Measurements from ENCODE around the gene ACVR1B. TPM values are rescaled to one million over a fixed set of nuclear protein-coding genes. Genes with fewer than 3 reads are reported as not detected.

Gene ACVR1B
- total RNA-seq, 2 donors from 2014 or later, result 39.6 to 43.3 TPM

DNA sequence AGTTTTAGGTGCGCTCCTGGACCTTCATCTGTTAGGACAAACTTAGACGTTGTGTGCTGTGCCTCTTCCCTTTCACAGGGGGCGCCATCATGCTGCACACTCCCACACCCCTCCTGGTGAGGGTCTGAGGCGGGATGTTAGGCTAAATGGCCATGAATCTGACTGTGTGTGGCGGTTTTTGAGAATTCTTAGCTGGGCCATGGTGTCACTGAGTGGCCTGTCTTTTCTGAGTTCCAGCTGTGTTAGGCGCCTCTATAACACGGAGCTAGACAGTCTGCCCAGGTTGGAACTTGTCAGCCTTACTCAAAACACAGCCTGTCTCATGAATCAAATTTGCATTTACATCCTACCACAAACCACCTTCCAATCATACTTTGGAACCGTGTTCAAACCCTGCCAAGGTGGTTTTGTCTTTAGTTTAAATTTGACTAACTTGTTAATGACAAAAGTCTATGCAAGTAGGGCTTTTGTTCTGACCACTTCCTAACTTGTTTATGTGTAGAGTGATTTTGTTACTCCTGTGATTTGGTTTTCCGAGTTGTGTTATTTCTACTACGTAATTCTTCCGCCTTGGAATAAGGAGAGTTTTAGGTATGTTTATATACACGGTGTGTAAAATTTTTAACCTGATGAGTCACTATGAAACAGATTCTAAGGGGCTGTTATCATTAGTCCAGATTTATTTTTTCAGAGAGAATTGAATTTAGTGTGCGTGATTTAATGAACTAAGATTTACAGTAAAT, 19.6 kb downstream of the ACVR1B start:
- peaks cover 12% of the 10 kb centered on the region for H3K4me1 ChIP-seq (replicated peaks)
- TF ChIP-seq POLR2A (IDR thresholded peaks at IDR 0.05), result no peak
- TF ChIP-seq, protein P1, sequence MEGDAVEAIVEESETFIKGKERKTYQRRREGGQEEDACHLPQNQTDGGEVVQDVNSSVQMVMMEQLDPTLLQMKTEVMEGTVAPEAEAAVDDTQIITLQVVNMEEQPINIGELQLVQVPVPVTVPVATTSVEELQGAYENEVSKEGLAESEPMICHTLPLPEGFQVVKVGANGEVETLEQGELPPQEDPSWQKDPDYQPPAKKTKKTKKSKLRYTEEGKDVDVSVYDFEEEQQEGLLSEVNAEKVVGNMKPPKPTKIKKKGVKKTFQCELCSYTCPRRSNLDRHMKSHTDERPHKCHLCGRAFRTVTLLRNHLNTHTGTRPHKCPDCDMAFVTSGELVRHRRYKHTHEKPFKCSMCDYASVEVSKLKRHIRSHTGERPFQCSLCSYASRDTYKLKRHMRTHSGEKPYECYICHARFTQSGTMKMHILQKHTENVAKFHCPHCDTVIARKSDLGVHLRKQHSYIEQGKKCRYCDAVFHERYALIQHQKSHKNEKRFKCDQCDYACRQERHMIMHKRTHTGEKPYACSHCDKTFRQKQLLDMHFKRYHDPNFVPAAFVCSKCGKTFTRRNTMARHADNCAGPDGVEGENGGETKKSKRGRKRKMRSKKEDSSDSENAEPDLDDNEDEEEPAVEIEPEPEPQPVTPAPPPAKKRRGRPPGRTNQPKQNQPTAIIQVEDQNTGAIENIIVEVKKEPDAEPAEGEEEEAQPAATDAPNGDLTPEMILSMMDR (IDR thresholded peaks at IDR 0.05), result peak in 1 of 4 experiments; percentile 44
- H3K27ac ChIP-seq, result no peak overlapping the region
- no peaks in the 10 kb centered on the region for H3K27me3 ChIP-seq (replicated peaks; ENCODE audit: insufficient read depth)
- intact Hi-C loops (cut with DNase I), result no loop called here
- H3K4me3 ChIP-seq, result no peak overlapping the region
- H3K36me3 ChIP-seq, result no peaks in the 10 kb centered on the region
- WGBS, result 53% methylated on average over 13 of the region's 13 CpGs
- no peak for DNase-seq (ENCODE audit: low spot score)
- H3K9me3 ChIP-seq, result no peaks in the 10 kb centered on the region

DNA sequence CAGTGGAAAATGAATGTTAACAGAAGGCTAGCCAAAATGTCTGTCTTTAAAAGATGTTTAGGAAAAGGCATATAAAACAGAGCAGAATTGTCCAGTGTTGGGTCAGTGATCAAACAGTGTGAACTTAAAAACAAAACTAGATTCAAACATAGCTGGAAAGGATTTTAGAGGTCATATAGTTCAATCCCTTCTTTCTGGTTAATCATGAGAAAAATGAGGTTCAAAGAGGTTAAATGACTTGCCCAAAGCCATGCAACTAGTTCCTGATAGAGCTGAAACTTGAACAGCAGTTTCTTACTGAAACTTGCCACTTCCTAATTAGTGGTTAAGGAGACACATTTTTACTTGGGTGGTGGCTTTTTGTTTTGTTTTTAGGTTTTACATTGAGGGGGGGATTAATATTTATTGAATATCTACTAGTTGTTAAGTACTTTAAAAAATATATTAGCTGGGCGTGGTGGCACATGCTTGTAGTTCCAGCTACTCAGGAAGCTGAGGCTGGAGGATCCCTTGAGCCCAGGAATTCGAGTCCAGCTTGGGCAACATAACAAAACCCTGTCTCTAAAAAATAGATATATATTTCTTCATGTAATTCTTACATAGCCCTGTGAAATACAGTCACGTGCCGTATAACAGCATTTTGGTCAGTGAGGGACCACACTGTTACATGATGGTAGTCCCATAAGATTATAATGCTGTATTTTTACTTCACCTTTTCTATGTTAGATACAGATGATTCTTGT, 20.4 kb downstream of the ACVR1B start:
- Histone ChIP-seq H3K9me3 (no peaks in the 10 kb centered on the region), H3K27ac (no peak overlapping the region), H3K4me1 (replicated peaks) (peaks cover 12% of the 10 kb centered on the region), H3K4me3 (no peak overlapping the region), H3K36me3 (no peaks in the 10 kb centered on the region), H3K27me3 (replicated peaks; ENCODE audit: insufficient read depth) (no peaks in the 10 kb centered on the region)
- WGBS, result 75% methylated on average over 4 of the region's 4 CpGs
- intact Hi-C loops (cut with DNase I), result no loop called here
- DNase-seq (ENCODE audit: low spot score), result no peak
- TF ChIP-seq POLR2A (IDR thresholded peaks at IDR 0.05) (no peak), POLR2AphosphoS5 (IDR thresholded peaks at IDR 0.05) (no peak)
- TF ChIP-seq, protein P1 (IDR thresholded peaks at IDR 0.05), result no peak

DNA sequence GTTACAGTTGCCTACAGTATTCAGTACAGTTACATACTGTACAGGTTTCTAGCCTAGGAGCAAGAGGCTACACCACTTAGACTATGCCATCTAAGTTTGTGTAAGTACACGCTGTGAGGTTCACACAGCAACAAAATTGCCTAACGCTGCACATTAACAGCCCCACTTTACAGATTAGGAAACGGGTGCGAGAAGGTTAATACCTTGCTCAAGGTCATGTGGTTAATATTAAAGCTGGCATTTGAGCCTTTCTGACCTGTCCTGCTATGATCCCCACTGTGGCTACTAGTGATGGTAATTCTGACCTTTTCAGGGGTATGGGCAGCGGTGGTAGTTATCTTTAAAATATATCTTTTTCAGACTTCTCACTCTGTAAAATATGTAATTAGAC, 20.9 kb downstream of the ACVR1B start:
- Histone ChIP-seq H3K4me1 (replicated peaks) (peaks cover 12% of the 10 kb centered on the region), H3K36me3 (no peaks in the 10 kb centered on the region), H3K4me3 (no peak overlapping the region), H3K9me3 (no peaks in the 10 kb centered on the region), H3K27me3 (replicated peaks; ENCODE audit: insufficient read depth) (no peaks in the 10 kb centered on the region), H3K27ac (no peak overlapping the region)
- DNase-seq (ENCODE audit: low spot score), result no peak
- 83% methylated on average over 5 of the region's 5 CpGs for WGBS
- no peak for TF ChIP-seq POLR2A (IDR thresholded peaks at IDR 0.05)
- TF ChIP-seq, protein P1 (IDR thresholded peaks at IDR 0.05), result no peak
- no peak for TF ChIP-seq POLR2AphosphoS5 (IDR thresholded peaks at IDR 0.05)
- intact Hi-C loops (cut with DNase I), result no loop called here

DNA sequence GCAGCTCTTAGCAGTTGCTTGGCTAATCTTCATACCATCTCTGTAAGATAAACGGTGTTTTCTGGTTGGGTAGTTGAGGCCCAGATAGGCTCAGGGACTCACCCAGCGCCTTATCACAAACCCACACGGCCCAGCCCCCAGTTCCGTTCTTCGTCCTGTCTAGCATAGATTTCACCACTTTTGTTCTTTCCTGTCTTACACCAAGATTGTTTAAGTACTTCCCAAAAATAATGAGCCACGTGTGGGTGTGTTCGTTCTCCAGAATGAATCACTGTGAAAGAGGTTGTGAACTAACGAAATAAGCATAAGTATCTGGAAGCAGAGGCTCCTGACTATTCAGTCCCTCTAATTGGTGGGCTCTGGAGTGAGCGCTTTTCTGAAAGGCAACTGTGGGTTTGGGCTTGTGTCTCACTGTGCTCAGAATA, 21.4 kb downstream of the ACVR1B start:
- Histone ChIP-seq H3K27ac (no peak overlapping the region), H3K4me3 (no peak overlapping the region), H3K9me3 (no peaks in the 10 kb centered on the region), H3K36me3 (no peaks in the 10 kb centered on the region), H3K4me1 (replicated peaks) (peaks cover 12% of the 10 kb centered on the region), H3K27me3 (replicated peaks; ENCODE audit: insufficient read depth) (no peaks in the 10 kb centered on the region)
- intact Hi-C loops (cut with DNase I), result no loop called here
- no peak for TF ChIP-seq POLR2A (IDR thresholded peaks at IDR 0.05)
- TF ChIP-seq, protein P1 (IDR thresholded peaks at IDR 0.05), result no peak
- no peak for TF ChIP-seq POLR2AphosphoS5 (IDR thresholded peaks at IDR 0.05)
- 50% methylated on average over 9 of the region's 9 CpGs for WGBS
- DNase-seq (ENCODE audit: low spot score), result no peak

Measured in prostate gland (tissue), 2 donors.